Ascending aorta (tissue), 2 donors: ENCODE measurements around the gene ILF2. TPM values are rescaled to one million over a fixed set of nuclear protein-coding genes. Genes with fewer than 3 reads are reported as not detected.

Experiments used
- DNase-seq, 2 donors: peaks; one replicate each; pipeline ENCODE4 v3.0.0-alpha.2; 2019; ENCODE audit warnings: low spot score in 2 of 2
- H3K27ac ChIP-seq, 2 donors: fragments of 200-600 bp; sonication (generic); one replicate each; pipeline ENCODE4 v1.5.1; 2016 to 2017; ENCODE audit warnings: mild to moderate bottlenecking in 1 of 2
- H3K27me3 ChIP-seq: fragments of 200-600 bp; sonication (generic); one replicate; pipeline ENCODE4 v1.5.1; 2017
- H3K36me3 ChIP-seq, 2 donors: fragments of 200-600 bp; sonication (generic); one replicate each; pipeline ENCODE4 v1.5.1; 2016
- H3K4me1 ChIP-seq, 2 donors: fragments of 200-600 bp; sonication (generic); one replicate each; pipeline ENCODE4 v1.5.1; 2016 to 2017; ENCODE audit warnings: mild to moderate bottlenecking in 1 of 2
- H3K4me3 ChIP-seq, 2 donors: fragments of 200-600 bp; sonication (generic); one replicate each; pipeline ENCODE4 v1.5.1; 2016 to 2017; ENCODE audit warnings: mild to moderate bottlenecking in 1 of 2
- H3K9me3 ChIP-seq, 2 donors: fragments of 200-600 bp; sonication (generic); one replicate each; pipeline ENCODE4 v1.5.1; 2016
- intact Hi-C: fragments of 100-400 bp; cut with DNase I; formaldehyde crosslinking; loops from one replicate; pipeline ENCODE4 v1.15.1; 2023
- total RNA-seq: library from RNA; depleted of rRNA; stranded (reverse); fragments of >200 nt; gene quantifications from one replicate; pipeline ENCODE4 v1.1.0, GENCODE V29; 2016
- TF ChIP-seq, protein P1 (sequence below), 3 experiments: fragments of 200-600 bp in 2 of 3; fragments of 450-650 bp in 1 of 3; sonication (generic) in 2 of 3; IDR thresholded peaks; one replicate each; pipeline ENCODE4 v1.5.1; 2016 to 2019; ENCODE audit warnings: antibody characterized with exemption in 3 of 3, mild to moderate bottlenecking in 1 of 3, moderate library complexity in 1 of 3

Gene ILF2
- total RNA-seq, 1 donor from 2014 or later = 37.5 TPM

- Histone ChIP-seq H3K4me3 (no peak overlapping the region), H3K9me3 (no peaks in the 10 kb centered on the region), H3K36me3 (peaks cover 56 to 69% of the 10 kb centered on the region in 2 donors), H3K4me1 (peaks cover 7 to 15% of the 10 kb centered on the region in 2 donors), H3K27ac (no peak overlapping the region), H3K27me3 (no peaks in the 10 kb centered on the region)
- no peak for DNase-seq
- TF ChIP-seq, protein P1, sequence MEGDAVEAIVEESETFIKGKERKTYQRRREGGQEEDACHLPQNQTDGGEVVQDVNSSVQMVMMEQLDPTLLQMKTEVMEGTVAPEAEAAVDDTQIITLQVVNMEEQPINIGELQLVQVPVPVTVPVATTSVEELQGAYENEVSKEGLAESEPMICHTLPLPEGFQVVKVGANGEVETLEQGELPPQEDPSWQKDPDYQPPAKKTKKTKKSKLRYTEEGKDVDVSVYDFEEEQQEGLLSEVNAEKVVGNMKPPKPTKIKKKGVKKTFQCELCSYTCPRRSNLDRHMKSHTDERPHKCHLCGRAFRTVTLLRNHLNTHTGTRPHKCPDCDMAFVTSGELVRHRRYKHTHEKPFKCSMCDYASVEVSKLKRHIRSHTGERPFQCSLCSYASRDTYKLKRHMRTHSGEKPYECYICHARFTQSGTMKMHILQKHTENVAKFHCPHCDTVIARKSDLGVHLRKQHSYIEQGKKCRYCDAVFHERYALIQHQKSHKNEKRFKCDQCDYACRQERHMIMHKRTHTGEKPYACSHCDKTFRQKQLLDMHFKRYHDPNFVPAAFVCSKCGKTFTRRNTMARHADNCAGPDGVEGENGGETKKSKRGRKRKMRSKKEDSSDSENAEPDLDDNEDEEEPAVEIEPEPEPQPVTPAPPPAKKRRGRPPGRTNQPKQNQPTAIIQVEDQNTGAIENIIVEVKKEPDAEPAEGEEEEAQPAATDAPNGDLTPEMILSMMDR (IDR thresholded peaks at IDR 0.05) = no peak
- intact Hi-C loops = no loop called here
These were observed 32.5 kb downstream of the ILF2 start for GRCh38 chr1:153638261-153638660.

DNA sequence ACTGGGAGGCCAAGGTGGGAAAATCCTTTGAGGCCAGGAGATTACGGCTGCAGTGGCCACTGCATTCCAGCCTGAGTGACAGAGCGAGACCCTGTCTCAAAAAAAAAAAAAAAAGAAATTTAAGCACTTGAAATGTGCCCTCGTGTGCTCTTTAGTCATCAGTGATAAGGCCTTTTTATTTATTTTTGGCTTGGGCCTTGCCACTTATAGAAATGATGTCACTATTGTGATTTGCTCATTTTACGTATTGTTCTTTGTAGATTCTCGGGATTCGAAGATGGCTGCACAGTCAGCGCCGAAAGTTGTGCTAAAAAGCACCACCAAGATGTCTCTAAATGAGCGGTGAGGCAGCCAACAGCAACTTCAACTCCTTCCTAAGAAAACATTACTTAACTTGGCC is 34.5 kb downstream of the ILF2 start:
- intact Hi-C loops = no loop called here
- Histone ChIP-seq H3K9me3 (no peaks in the 10 kb centered on the region), H3K27me3 (no peaks in the 10 kb centered on the region), H3K4me1 (peaks cover 7 to 15% of the 10 kb centered on the region in 2 donors), H3K27ac (peak overlapping the region in 1 of 2 donors; percentile 2), H3K36me3 (peaks cover 38 to 50% of the 10 kb centered on the region in 2 donors), H3K4me3 (no peak overlapping the region)
- TF ChIP-seq, protein P1 (IDR thresholded peaks at IDR 0.05) = no peak
- DNase-seq = no peak

DNA sequence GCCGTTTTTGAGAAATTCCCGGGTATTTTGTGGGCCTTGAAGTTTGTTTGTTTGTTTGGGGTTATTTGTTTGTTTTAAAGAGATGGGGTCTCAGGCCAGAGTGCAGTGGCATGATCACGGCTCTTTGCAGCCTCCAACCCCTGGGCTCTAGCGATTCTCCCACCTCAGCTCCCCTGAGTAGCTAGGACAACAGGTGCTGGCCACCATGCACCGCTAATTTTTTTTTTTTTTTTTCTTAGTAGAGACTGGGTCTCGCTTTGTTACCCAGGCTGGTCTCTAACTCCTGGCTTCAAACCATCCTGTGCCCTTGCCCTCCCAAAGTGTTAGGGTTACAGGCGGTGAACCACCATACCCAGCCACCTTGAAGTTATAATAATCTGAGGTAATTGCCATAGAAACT is 34.9 kb downstream of the ILF2 start:
- H3K27ac ChIP-seq = peak overlapping the region; percentile 0 to 97
- no peaks in the 10 kb centered on the region for H3K9me3 ChIP-seq
- H3K27me3 ChIP-seq = no peaks in the 10 kb centered on the region
- peak overlapping the region; percentile 71 to 97 for H3K4me3 ChIP-seq
- TF ChIP-seq, protein P1 (IDR thresholded peaks at IDR 0.05) = no peak
- DNase-seq = no peak
- intact Hi-C loops = loop anchor here (2.0 kb wide), 2 partner anchors 27 to 35 kb away; partner anchors contain the start of gene ILF2
- peaks cover 35 to 45% of the 10 kb centered on the region in 2 donors for H3K36me3 ChIP-seq
- H3K4me1 ChIP-seq = peaks cover 7 to 15% of the 10 kb centered on the region in 2 donors

DNA sequence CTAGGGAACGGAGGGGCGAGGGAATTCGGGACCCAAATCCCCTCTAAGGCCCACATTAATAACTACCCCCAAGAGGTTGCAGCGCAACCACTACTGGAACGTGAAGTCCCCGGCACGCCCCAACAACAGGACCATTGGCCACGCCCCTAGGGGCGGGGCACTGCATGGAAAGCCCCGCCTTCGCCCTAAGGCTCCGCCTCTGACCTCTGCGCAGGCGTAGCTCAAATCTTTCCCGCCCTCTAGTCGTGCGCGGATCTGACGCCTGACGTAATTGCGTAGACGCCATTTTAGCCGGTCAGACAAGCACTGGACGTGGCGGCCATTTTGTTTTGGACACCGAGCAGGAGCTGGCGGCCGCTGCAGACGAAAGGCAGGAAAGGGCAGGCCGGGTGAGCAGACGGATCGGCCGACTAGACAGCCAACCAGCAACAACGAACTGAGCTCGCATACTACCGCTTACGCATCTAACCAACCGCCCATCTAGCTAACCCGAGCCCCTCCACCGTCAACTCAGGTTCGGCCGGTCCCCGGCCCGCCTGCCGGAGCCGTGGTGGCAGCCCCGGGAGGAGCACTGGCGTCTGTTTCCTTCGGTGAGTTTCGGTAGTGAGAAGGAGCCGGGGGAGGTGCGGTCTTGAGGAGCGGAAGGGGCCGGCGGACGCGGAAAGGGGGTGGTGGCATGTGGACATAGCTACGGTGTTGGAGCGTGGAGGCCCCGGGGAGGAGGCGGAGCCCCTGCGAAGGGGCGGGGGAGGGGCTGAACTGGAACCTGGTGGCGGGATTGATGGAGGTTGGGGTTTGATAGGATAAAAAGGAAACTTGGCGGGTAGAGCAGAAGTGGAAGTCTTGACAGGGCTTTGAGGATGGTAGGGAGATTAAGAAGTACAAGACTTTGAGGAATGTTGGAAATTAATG is 36.8 kb downstream of the ILF2 start, which contains the start of gene CHTOP:
CHTOP (plus strand) TSS at position 313 of the 912 bp plus-strand sequence. CDS start 2,523 bp downstream, outside the sequence.
- H3K27me3 ChIP-seq = no peaks in the 10 kb centered on the region
- peak; percentile 92 to 99 for DNase-seq
- no peaks in the 10 kb centered on the region for H3K9me3 ChIP-seq
- peaks cover 19 to 27% of the 10 kb centered on the region in 2 donors for H3K36me3 ChIP-seq
- TF ChIP-seq, protein P1 (IDR thresholded peaks at IDR 0.05) = no peak
- peak within 1 kb of the TSS; percentile 71 to 97 for H3K4me3 ChIP-seq
- peak within 1 kb of the TSS; percentile 97 to 100 for H3K27ac ChIP-seq
- H3K4me1 ChIP-seq = peaks cover 7 to 24% of the 10 kb centered on the region in 2 donors
- intact Hi-C loops = loop anchor here (2.0 kb wide), 2 partner anchors 25 to 37 kb away; partner anchors contain the start of gene ILF2

DNA sequence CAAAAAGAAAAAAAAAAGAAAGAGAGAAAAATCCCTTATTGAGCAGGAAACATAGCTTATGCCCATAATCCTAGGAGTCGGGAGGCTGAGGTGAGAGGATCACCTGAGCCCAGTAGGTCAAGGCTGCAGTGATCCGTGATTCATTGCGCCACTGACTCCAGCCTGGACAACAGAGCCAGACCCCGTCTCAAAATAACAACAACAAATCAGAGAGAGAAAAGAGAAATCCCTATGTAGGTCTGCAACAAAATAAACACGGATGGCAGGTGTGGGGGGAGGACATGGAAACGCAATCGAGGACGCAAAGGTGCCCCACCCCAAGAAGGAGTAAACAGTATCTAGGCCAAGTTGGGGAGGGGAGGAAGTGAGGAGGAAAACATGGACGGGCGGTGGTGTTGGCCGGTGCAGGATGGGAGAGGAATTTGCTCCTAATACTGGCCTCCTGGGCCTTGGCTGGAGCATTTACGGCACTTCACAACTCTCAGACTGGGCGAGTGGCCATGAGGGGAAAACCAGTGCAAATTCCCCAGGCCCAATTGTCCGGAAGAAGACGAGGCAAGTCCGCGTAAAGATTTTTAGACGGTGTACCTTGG is 37.5 kb downstream of the ILF2 start:
- TF ChIP-seq, protein P1 (IDR thresholded peaks at IDR 0.05) = no peak
- intact Hi-C loops = no loop called here
- H3K27me3 ChIP-seq = no peaks in the 10 kb centered on the region
- peak overlapping the region; percentile 97 to 100 for H3K27ac ChIP-seq
- peaks cover 7 to 27% of the 10 kb centered on the region in 2 donors for H3K4me1 ChIP-seq
- peaks cover 11 to 19% of the 10 kb centered on the region in 2 donors for H3K36me3 ChIP-seq
- no peak for DNase-seq
- H3K4me3 ChIP-seq = peak overlapping the region; percentile 71 to 97
- H3K9me3 ChIP-seq = no peaks in the 10 kb centered on the region
